HG03442 (cell line): ENCODE measurements around the gene SPRR2E.
"Not testable (repeated sequence)": the region's sequence is repeated elsewhere in the genome, so short reads cannot be mapped to it uniquely, and the experiment has no call there.

Source experiments
- ATAC-seq: cut with Tn5 transposase; IDR thresholded peaks from one replicate; pipeline ENCODE4 v1.9.1; 2021; ENCODE audit warnings: mild to moderate bottlenecking, moderate library complexity; ENCODE audit not compliant: unreplicated experiment

The SPRR2E gene

DNA sequence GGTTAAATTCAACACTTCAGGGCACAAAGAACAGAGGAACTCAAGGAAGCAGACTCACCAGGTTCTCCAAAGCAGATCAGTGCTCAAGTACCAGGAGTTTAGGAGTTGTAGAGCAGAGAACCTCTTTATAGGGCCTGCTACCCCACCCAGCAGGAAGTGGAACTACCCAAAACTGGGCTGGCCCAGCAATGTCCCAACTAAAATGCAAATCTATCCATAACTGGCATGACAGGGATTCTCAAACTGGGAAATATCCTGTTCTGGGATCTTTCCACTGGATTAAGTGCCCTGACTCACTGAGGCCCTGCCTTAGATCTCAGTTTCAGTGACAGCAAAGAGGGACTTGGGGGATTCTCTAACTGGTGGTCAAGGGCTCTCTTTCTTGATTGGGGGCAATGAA lies at the start of gene SPRR2E:
SPRR2E (minus strand) TSS at position 101 of the 400 bp plus-strand sequence. CDS start 775 bp downstream, outside the sequence.
- ATAC-seq = no peak

DNA sequence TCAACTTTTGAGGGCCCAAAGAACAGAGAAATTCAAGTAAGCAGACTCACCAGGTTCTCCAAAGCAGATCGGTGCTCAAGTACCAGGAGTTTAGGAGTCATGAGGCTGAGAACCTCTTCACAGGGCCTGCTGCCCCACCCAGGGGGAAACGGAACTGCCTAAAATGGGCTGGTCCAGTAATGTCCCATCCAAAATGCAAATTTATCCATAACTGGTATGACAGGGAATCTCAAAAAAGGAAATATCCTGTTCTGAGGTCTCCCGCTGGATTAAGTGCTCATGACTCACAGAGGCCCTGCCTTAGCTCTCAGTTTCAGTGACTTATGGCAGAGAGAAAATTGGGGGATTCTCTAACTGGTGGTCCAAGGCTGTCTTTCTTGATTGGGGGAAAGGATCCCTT lies 47.1 kb upstream of the SPRR2E start:
- no peak for ATAC-seq

DNA sequence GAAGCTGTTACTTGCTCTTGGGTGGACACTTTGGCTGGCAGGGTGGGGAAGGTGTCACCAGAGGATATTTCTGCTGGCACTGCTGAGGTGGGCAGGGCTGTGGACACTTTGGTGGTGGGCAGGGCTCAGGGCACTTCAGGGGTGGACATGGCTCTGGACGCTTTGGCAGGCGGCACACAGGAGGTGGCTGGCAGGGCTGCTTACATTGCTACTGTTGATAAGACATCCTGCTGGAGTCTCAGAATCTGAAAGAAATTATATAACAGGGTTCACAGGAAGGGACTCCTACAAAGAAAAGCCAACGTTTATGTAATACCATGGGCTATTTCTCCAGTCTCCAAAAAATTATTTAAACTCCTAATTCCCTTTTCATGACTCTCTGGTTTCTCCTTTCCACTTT lies 46.2 kb upstream of the SPRR2E start:
- ATAC-seq = no peak

DNA sequence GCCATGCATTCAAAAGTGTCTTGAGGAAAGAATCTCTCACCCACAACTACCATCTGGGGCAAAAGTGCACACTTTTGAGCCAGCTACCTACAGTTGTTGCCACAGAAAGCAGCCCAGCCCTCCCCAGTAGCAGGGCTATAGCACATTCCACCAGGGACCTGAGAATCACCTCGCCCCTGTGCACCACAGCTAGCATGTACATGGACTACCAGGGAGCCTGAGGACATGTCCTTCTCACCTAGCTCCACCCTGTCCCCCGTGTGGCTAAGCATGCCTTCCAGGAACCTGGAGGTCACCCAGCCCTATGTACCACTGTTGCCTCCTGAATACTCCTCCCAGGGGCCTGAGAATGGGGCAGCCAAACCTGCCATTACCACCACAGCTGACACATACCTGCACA lies 39.4 kb upstream of the SPRR2E start:
- no peak for ATAC-seq

DNA sequence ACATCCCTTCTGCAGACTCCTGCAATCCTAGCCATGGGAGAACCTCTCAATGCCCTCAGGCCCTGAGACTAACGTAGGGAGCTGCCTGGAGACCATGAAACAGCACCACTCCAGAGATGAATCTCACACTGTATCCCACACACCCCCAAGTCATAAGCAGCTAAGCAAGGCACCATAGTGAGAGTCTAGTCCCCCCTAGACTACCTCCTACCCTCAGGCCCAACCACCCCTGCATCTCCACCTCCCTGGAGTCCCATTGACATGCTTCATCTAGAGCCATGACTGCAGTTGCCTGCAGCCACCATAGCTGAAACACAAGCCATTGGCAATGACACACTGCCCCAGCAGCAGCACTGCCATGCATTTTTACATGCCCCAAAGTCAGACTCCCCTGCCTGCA lies 38.9 kb upstream of the SPRR2E start:
- no peak for ATAC-seq

- not testable (repeated sequence) for ATAC-seq
Measured at GRCh38 chr1:153128688-153129087, 34.4 kb upstream of the SPRR2E start.

DNA sequence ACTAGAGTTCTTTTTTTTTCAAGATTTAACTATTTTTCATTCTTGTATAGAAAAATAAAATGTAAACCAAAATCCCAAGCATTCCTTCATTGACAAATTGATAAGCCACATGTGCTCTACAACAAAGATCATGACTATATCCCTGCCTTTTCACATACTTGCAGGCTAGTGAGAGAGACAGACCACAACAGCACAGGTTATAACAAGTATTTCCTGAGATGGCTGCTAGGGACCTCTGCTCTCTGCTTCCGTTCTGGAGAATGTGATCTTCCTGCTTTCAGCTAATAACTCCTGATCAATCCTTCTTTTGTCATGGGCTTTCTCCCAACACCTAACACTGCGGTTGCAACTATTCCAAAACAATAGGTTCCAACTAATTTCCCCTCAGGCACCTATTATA lies 33.0 kb upstream of the SPRR2E start:
- ATAC-seq = no peak

- ATAC-seq = no peak
Measured at GRCh38 chr1:153125536-153125935, 31.2 kb upstream of the SPRR2E start.

DNA sequence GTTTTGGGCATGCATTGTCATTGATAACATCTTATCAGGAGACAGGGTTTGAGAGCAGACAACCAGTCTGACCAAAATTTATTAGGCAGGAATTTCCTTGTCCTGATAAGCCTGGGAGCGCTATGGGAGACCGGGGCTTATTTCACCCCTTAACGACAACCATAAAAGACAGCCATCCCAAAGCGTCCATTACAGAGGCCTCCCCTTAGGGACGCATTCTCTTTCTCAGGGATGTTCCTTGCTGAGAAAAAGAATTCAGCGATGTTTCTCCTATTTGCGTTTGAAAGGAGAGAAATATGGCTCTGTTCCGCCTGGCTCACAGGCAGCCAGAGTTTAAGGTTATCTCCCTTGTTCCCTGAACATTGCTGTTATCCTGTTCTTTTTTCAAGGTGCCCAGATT lies 29.5 kb upstream of the SPRR2E start:
- ATAC-seq = not testable (repeated sequence)

- ATAC-seq = no peak
Measured at GRCh38 chr1:153122831-153123421, 28.6 kb upstream of the SPRR2E start.

DNA sequence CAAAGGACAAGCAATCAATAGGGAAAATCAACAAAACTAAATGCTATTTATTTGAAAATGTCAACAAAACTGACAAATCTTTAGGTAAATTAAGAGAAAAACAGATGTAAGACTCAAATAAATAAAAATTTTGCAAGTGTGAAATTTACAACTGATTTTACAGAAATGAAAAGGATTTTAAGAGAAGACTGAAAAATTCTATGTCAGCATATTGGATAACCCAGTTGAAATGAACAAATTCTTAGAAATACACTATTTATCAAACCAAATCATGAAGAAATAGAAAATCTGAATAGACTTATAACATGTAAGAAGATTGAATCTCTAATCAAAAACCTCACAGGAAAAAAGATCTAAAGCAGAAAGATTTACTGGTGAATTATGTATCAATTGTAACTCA lies 26.6 kb upstream of the SPRR2E start:
- no peak for ATAC-seq

DNA sequence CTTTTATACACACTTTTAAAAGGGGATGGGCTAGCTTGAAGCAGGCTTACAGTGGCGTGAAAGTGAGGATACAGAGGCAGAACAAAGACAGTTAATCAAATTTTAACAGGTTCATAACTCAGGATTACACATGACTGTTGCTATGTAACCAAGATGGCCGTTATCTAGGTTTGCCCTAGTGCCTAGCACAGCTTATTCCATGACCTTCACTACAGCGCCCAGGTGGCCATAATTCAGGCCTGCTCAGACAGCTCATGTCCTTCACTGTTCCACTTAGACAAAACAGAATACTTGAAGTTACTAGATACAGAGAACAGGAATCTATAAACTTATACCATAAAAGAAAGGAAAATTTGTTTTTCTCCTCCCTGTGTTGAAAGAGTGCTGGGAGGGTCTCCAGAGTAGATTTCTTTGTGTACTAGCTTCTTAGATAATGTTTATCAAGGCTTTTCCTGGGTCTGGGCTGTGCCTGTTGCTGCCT lies 25.2 kb upstream of the SPRR2E start:
- ATAC-seq = no peak

- ATAC-seq = not testable (repeated sequence)
Measured at GRCh38 chr1:153115264-153115663, 20.9 kb upstream of the SPRR2E start.

DNA sequence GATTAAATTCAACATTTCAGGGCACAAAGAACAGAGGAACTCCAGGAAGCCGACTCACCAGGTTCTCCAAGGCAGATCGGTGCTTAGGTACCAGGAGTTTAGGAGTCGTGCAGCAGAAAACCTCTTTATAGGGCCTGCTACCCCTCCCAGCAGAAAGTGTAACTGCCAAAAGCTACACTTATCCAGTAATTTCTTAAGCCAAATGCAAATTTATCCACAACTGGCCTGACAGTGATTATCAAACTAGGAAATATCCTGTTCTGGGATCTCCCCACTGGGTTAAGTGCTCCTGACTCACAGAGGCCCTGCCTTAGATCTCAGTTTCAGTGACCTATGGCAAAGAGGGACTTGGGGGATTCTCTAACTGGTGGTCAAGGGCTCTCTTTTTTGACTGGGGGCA lies 19.1 kb upstream of the SPRR2E start, which contains the start of gene SPRR2F:
SPRR2F (minus strand) TSS at position 101 of the 400 bp plus-strand sequence. CDS start 783 bp downstream, outside the sequence.
- ATAC-seq = no peak

DNA sequence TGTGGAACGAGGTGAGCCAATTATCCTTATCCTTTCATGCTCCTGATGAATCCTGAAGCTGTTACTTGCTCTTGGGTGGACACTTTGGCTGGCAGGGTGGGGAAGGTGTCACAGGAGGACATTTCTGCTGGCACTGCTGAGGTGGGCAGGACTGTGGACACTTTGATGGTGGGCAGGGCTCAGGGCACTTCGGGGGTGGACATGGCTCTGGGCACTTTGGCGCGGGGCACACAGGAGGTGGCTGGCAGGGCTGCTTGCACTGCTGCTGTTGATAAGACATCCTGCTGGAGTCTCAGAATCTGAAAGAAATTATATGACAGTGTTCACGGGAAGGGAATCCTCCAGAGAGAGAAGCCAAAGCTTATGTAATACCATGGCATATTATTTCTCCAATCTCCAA lies 18.1 kb upstream of the SPRR2E start:
- not testable (repeated sequence) for ATAC-seq

GRCh38 chr1:153100245-153100644 lies 5.9 kb upstream of the SPRR2E start:
- no peak for ATAC-seq

DNA sequence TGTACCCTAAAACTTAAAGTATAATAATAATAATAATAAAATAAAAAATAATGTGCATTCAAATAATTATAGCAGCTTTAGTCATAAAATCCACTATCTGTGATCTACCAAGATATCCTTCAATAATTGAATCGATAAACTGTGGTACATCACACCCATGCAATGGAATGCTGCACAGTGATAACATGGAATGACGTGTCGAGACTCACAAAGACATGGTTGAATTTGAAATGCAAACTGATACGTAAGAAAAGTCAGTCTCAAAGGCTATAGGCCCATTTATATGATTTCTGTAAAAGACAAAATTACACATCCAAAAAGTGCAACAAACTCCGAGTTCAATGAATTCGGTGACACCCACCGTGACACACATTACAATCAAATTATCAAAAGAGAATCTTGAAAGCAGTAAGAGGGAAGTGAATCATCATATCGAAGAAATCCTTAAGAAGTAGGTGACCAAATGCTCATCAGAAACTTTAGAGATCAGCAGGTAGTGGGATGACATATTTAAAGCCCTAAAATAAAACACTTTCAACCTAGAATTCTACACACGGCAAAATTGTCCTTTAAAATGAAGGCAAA lies 5.2 kb upstream of the SPRR2E start:
- ATAC-seq = no peak

GRCh38 chr1:153095764-153096163 lies 1.4 kb upstream of the SPRR2E start:
- no peak for ATAC-seq

GRCh38 chr1:153087652-153088051 lies 6.7 kb downstream of the SPRR2E start:
- ATAC-seq = no peak

DNA sequence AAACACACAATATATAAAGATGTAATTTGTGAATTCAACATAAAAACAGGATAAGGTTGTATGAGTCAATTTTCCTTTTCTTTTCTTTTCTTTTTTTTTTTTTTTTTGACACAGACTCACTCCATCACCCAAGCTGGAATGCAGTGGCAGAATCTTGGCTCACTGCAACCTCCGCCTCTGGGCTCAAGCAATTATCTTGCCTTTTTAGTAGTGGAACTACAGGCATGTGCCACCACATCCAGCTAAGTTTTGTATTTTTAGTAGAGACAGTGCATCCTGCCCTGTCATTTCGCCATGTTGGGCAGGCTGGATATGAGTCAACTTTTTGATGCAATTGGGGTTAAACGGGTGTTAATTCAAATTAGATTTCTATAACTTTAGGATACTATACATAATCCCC lies 12.6 kb downstream of the SPRR2E start:
- ATAC-seq = no peak

GRCh38 chr1:153072806-153073726 lies 21.3 kb downstream of the SPRR2E start:
- ATAC-seq = no peak

- ATAC-seq = no peak
Measured at GRCh38 chr1:153071511-153071910, 22.8 kb downstream of the SPRR2E start, which contains the start of gene SPRR2B. SPRR2B (minus strand) TSS chr1:153071611; CDS start chr1:153070839, 772 bp downstream.
